Measurements from ENCODE around the gene HACL1.

DNA sequence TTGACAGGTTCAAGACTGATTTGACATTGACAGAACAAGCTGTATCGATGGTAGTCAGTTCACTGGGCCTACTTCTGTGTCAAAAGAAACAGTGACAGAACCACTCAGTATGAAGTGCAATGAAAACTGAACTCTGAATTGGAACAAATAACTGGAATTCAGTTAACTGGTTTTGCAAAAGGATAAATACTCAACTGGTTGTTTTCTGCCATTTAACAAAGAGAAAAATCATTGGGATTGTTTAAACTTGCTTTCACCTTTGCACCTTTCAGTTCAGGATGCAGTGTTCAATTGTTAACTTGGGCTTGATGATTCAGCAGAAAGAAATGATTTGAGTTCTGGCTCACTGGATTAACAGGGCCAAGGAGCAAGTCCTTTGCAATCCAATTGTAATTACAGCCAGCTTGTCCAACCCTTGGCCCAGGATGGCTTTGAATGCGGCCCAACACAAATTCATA, 5.1 kb upstream of the HACL1 start:
- TF ChIP-seq RAD21 (IDR thresholded peaks at IDR 0.05; ENCODE audit: low read depth) (no peak), EGR1 (IDR thresholded peaks at IDR 0.05) (no peak), ZBTB7A (IDR thresholded peaks at IDR 0.05; ENCODE audit: low read depth) (no peak), FOXM1 (IDR thresholded peaks at IDR 0.05; ENCODE audit: borderline replicate concordance, low read depth) (no peak), CREB1 (IDR thresholded peaks at IDR 0.05; ENCODE audit: low read depth) (no peak), EP300 (IDR thresholded peaks at IDR 0.05; ENCODE audit: borderline replicate concordance) (no peak), NFIC (IDR thresholded peaks at IDR 0.05) (no peak), YY1 (IDR thresholded peaks at IDR 0.05; ENCODE audit: low read depth) (no peak), TCF12 (IDR thresholded peaks at IDR 0.05; ENCODE audit: low read depth) (no peak), TAF1 (IDR thresholded peaks at IDR 0.05; ENCODE audit: low read depth) (no peak), CEBPB (IDR thresholded peaks at IDR 0.05) (no peak), MAX (IDR thresholded peaks at IDR 0.05) (no peak)
- TF ChIP-seq, protein P1, sequence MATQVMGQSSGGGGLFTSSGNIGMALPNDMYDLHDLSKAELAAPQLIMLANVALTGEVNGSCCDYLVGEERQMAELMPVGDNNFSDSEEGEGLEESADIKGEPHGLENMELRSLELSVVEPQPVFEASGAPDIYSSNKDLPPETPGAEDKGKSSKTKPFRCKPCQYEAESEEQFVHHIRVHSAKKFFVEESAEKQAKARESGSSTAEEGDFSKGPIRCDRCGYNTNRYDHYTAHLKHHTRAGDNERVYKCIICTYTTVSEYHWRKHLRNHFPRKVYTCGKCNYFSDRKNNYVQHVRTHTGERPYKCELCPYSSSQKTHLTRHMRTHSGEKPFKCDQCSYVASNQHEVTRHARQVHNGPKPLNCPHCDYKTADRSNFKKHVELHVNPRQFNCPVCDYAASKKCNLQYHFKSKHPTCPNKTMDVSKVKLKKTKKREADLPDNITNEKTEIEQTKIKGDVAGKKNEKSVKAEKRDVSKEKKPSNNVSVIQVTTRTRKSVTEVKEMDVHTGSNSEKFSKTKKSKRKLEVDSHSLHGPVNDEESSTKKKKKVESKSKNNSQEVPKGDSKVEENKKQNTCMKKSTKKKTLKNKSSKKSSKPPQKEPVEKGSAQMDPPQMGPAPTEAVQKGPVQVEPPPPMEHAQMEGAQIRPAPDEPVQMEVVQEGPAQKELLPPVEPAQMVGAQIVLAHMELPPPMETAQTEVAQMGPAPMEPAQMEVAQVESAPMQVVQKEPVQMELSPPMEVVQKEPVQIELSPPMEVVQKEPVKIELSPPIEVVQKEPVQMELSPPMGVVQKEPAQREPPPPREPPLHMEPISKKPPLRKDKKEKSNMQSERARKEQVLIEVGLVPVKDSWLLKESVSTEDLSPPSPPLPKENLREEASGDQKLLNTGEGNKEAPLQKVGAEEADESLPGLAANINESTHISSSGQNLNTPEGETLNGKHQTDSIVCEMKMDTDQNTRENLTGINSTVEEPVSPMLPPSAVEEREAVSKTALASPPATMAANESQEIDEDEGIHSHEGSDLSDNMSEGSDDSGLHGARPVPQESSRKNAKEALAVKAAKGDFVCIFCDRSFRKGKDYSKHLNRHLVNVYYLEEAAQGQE (IDR thresholded peaks at IDR 0.05; ENCODE audit: low read depth) = no peak
